Measurements from ENCODE around the gene CDK5RAP3.

DNA sequence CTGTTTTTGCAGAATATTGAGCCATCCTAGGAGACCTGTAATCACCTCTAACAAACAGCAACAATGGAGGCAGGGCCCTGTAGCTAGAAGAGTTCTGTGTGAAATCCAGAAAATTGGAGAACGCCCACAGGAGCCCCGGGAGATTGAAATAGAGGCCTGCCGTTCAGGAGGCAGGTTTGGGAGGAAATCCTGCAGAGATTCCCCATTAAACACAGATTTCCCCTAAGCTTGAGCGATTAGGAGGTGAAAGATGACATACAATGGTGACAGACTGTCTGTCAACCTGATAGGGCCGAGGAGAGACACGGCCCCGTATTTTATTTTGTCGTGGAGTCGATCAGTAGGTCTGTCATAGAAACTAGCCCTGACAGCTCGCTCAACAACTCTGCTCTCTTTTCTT lies 18.2 kb downstream of the CDK5RAP3 start:
- TF ChIP-seq POLR2A (IDR thresholded peaks at IDR 0.05; ENCODE audit: low read depth, low read length) (no peak), POLR2AphosphoS5 (IDR thresholded peaks at IDR 0.05; ENCODE audit: low read depth, low read length) (no peak), SPI1 (IDR thresholded peaks at IDR 0.05; ENCODE audit: low read depth, low read length) (no peak), TAF1 (IDR thresholded peaks at IDR 0.05; ENCODE audit: low read depth, low read length) (no peak), POU2F2 (IDR thresholded peaks at IDR 0.05; ENCODE audit: low read depth, low read length) (no peak)

Measured in GM12891 (cell line).